ENCODE data around the gene PIGS.

Gene PIGS

GRCh38 chr17:28537219-28537610, 34.1 kb downstream of the PIGS start:
- DNase-seq (ENCODE audit: extremely low spot score), result no peak
- TF ChIP-seq ELF4 (IDR thresholded peaks at IDR 0.05) (no peak), NFRKB (IDR thresholded peaks at IDR 0.05) (no peak), ZNF384 (IDR thresholded peaks at IDR 0.05) (no peak), BHLHE40 (IDR thresholded peaks at IDR 0.05; ENCODE audit: borderline replicate concordance) (no peak), TARDBP (IDR thresholded peaks at IDR 0.05) (no peak)
- POLR2A ChIA-PET, result interaction anchor here (1.3 kb wide), 1 partner anchor 13 kb away, joined by 4 read pairs; no protein-coding TSS in a partner anchor
- CTCF ChIA-PET, result interaction anchor here (0.5 to 3.7 kb wide), 5 partner anchors 11 to 106 kb away, joined by 3 to 16 read pairs (median 3); no protein-coding TSS in a partner anchor

GRCh38 chr17:28536532-28537218, 34.6 kb downstream of the PIGS start:
- POLR2A ChIA-PET, result interaction anchor here (1.1 to 1.3 kb wide), 2 partner anchors 13 to 35 kb away, joined by 3 to 4 read pairs; partner anchors contain the start of gene PIGS
- CTCF ChIA-PET, result interaction anchor here (0.5 to 3.7 kb wide), 4 partner anchors 12 to 105 kb away, joined by 3 to 16 read pairs (median 6); no protein-coding TSS in a partner anchor
- no peak for DNase-seq (ENCODE audit: extremely low spot score)
- TF ChIP-seq CTBP1 (IDR thresholded peaks at IDR 0.05; ENCODE audit: borderline replicate concordance), result no peak
- TF ChIP-seq PKNOX1 (IDR thresholded peaks at IDR 0.05), result no peak
- no peak for TF ChIP-seq NFRKB (IDR thresholded peaks at IDR 0.05)
- TF ChIP-seq SUZ12 (IDR thresholded peaks at IDR 0.05), result no peak
- no peak for TF ChIP-seq SP1 (IDR thresholded peaks at IDR 0.05)
- no peak for TF ChIP-seq BHLHE40 (IDR thresholded peaks at IDR 0.05; ENCODE audit: borderline replicate concordance)
- no peak for TF ChIP-seq FOXK2 (IDR thresholded peaks at IDR 0.05)

GRCh38 chr17:28534740-28535375, 36.5 kb downstream of the PIGS start:
- ChIA-PET POLR2A (interaction anchor here (1.0 kb wide), 1 partner anchor 40 kb away, joined by 5 read pairs; no protein-coding TSS in a partner anchor), CTCF (interaction anchor here (0.6 to 3.7 kb wide), 4 partner anchors 14 to 41 kb away, joined by 3 to 16 read pairs (median 6); no protein-coding TSS in a partner anchor)
- TF ChIP-seq PKNOX1 (IDR thresholded peaks at IDR 0.05) (no peak), TARDBP (IDR thresholded peaks at IDR 0.05) (no peak), LEF1 (IDR thresholded peaks at IDR 0.05; ENCODE audit: borderline replicate concordance) (no peak), ELF4 (IDR thresholded peaks at IDR 0.05) (no peak), NFRKB (IDR thresholded peaks at IDR 0.05) (no peak), HDGF (IDR thresholded peaks at IDR 0.05; ENCODE audit: borderline replicate concordance) (no peak), FOXK2 (IDR thresholded peaks at IDR 0.05) (no peak), FOXA1 (IDR thresholded peaks at IDR 0.05) (no peak), CTBP1 (IDR thresholded peaks at IDR 0.05; ENCODE audit: borderline replicate concordance) (no peak), SP1 (IDR thresholded peaks at IDR 0.05) (no peak), FOXM1 (IDR thresholded peaks at IDR 0.05; ENCODE audit: borderline replicate concordance) (no peak), L3MBTL2 (conservative IDR thresholded peaks at IDR 0.05) (no peak), ARNT (IDR thresholded peaks at IDR 0.05) (no peak), SUZ12 (IDR thresholded peaks at IDR 0.05) (no peak), ZNF384 (IDR thresholded peaks at IDR 0.05) (no peak), BHLHE40 (IDR thresholded peaks at IDR 0.05; ENCODE audit: borderline replicate concordance) (no peak)
- DNase-seq (ENCODE audit: extremely low spot score), result no peak

- POLR2A ChIA-PET, result no interaction called here
- DNase-seq (ENCODE audit: extremely low spot score), result no peak
These were observed 38.1 kb downstream of the PIGS start for GRCh38 chr17:28533091-28533807.

More at GRCh38 chr17:28533091-28533807, 38.1 kb downstream of the PIGS start:
- CTCF ChIA-PET, result no interaction called here
- TF ChIP-seq LEF1 (IDR thresholded peaks at IDR 0.05; ENCODE audit: borderline replicate concordance), result no peak
- no peak for TF ChIP-seq ELF4 (IDR thresholded peaks at IDR 0.05)
- TF ChIP-seq ARNT (IDR thresholded peaks at IDR 0.05), result no peak
- TF ChIP-seq HDGF (IDR thresholded peaks at IDR 0.05; ENCODE audit: borderline replicate concordance), result no peak
- no peak for TF ChIP-seq L3MBTL2 (conservative IDR thresholded peaks at IDR 0.05)
- TF ChIP-seq SP1 (IDR thresholded peaks at IDR 0.05), result no peak
- TF ChIP-seq FOXM1 (IDR thresholded peaks at IDR 0.05; ENCODE audit: borderline replicate concordance), result no peak
- TF ChIP-seq TARDBP (IDR thresholded peaks at IDR 0.05), result no peak
- TF ChIP-seq SUZ12 (IDR thresholded peaks at IDR 0.05), result no peak
- no peak for TF ChIP-seq NFRKB (IDR thresholded peaks at IDR 0.05)
- no peak for TF ChIP-seq PKNOX1 (IDR thresholded peaks at IDR 0.05)
- no peak for TF ChIP-seq FOXA1 (IDR thresholded peaks at IDR 0.05)
- no peak for TF ChIP-seq ZNF384 (IDR thresholded peaks at IDR 0.05)
- no peak for TF ChIP-seq BHLHE40 (IDR thresholded peaks at IDR 0.05; ENCODE audit: borderline replicate concordance)
- no peak for TF ChIP-seq FOXK2 (IDR thresholded peaks at IDR 0.05)
- TF ChIP-seq CTBP1 (IDR thresholded peaks at IDR 0.05; ENCODE audit: borderline replicate concordance), result no peak

Data from HEK293T (cell line).